K562 (cell line): ENCODE results near the gene TRIAP1. TPM values are rescaled to one million over a fixed set of nuclear protein-coding genes. Genes with fewer than 3 reads are reported as not detected.

ENCODE experiments used
- ATAC-seq: fragments of 200-7000 bp; cut with Tn5 transposase; 3 replicates; pipeline ENCODE4 v1.9.1; 2020; ENCODE audit warnings: moderate library complexity
- BruUV-seq: library from RNA; stranded (reverse); fragments of 400-500 nt; replicated peaks from 2 replicates; lab custom pipeline; 2021; lab: Mats Ljungman, UMichigan
- CTCF ChIA-PET: fragments of 300-600 bp; formaldehyde crosslinking; extraction: SDS; loops from one replicate; lab custom pipeline; 2021; ENCODE audit warnings: low intra/inter-chr PET ratio; lab: Yijun Ruan, JAX
- POLR2A ChIA-PET: fragments of 300-600, 350-650 bp; sonication (Branson Sonifier 250); formaldehyde crosslinking; extraction: SDS; loops from one replicate; lab custom pipeline; 2021; ENCODE audit warnings: antibody characterized with exemption, inconsistent platforms; lab: Yijun Ruan, JAX
- DNase-seq, 4 experiments: peaks; one replicate each; pipeline versions ENCODE4 v3.0.0 to v3.0.0-alpha.2; 2011 to 2018; ENCODE audit warnings: low spot score in 3 of 4, mixed read lengths in 3 of 4; ENCODE audit errors: extremely low read depth in 1 of 4
- FAIRE-seq: peaks from 2 replicates; lab custom pipeline; 2011; peaks lifted over from hg19 to GRCh38; lab: Jason Lieb, UNC
- H2AFZ ChIP-seq: 2 replicates; pipeline ENCODE4 v1.6.0; 2011; ENCODE audit warnings: low read depth, low read length, control low read depth, inconsistent platforms
- H3K27ac ChIP-seq: fragments of 200-600 bp; 3 replicates; pipeline ENCODE4 v1.8.0; 2011; ENCODE audit warnings: low read depth, mild to moderate bottlenecking, control low read depth, inconsistent platforms, low read length, moderate library complexity, mixed read lengths; ENCODE audit errors: extremely low read depth
- H3K27me3 ChIP-seq, 2 experiments: fragments of 300-600 bp in 1 of 2; 2 replicates in 1 of 2; 3 replicates in 1 of 2; pipeline versions ENCODE4 v1.6.0 to v1.8.0; 2011; ENCODE audit warnings: inconsistent platforms in 2 of 2, low read length in 2 of 2, mild to moderate bottlenecking in 1 of 2, mixed read lengths in 1 of 2, moderate library complexity in 1 of 2; ENCODE audit not compliant: control insufficient read depth in 2 of 2, insufficient read depth in 2 of 2
- H3K36me3 ChIP-seq: fragments of 300-600 bp; 3 replicates; pipeline ENCODE4 v1.8.0; 2011; ENCODE audit warnings: mild to moderate bottlenecking, low read length, inconsistent platforms; ENCODE audit not compliant: control insufficient read depth, insufficient read depth
- H3K4me1 ChIP-seq, 2 experiments: fragments of 200-600 bp in 1 of 2; replicated peaks in 1 of 2; 2 replicates in 1 of 2; 3 replicates in 1 of 2; pipeline versions ENCODE4 v1.5.1 to v1.8.0; 2011; ENCODE audit warnings: inconsistent platforms in 2 of 2, low read length in 2 of 2, mild to moderate bottlenecking in 1 of 2, mixed read lengths in 1 of 2, moderate library complexity in 1 of 2; ENCODE audit not compliant: control insufficient read depth in 2 of 2, insufficient read depth in 2 of 2
- H3K4me2 ChIP-seq: 2 replicates; pipeline ENCODE4 v1.6.1; 2011; ENCODE audit warnings: low read length, control low read depth, inconsistent platforms, mixed read lengths; ENCODE audit not compliant: insufficient read depth
- H3K4me3 ChIP-seq: fragments of 200-600 bp; sonication (generic), shearing (Covaris generic); 2 replicates; pipeline ENCODE4 v1.5.1; 2016; ENCODE audit warnings: control low read depth, inconsistent platforms
- H3K79me2 ChIP-seq: fragments of 200-600 bp; 3 replicates; pipeline ENCODE4 v1.8.0; 2011; ENCODE audit warnings: low read length, inconsistent platforms; ENCODE audit not compliant: control insufficient read depth, insufficient read depth
- H3K9ac ChIP-seq, 2 experiments: 2 replicates each; pipeline versions ENCODE4 v1.6.0 to v1.6.1; 2011; ENCODE audit warnings: low read depth in 2 of 2, low read length in 2 of 2, control low read depth in 1 of 2, inconsistent platforms in 1 of 2, mild to moderate bottlenecking in 1 of 2, mixed read lengths in 1 of 2; ENCODE audit not compliant: insufficient read depth in 1 of 2
- H3K9me1 ChIP-seq: one replicate; pipeline ENCODE4 v1.6.0; 2011; ENCODE audit warnings: inconsistent platforms, mild to moderate bottlenecking, low read length, moderate library complexity; ENCODE audit not compliant: control insufficient read depth, insufficient read depth
- H3K9me3 ChIP-seq: replicated peaks from 2 replicates; pipeline ENCODE4 v1.5.1; 2011; ENCODE audit warnings: low read depth, low read length, inconsistent platforms; ENCODE audit not compliant: control insufficient read depth, insufficient read depth
- H4K20me1 ChIP-seq: replicated peaks from 2 replicates; pipeline ENCODE4 v1.6.1; 2011; ENCODE audit warnings: low read length, inconsistent platforms, mixed read lengths; ENCODE audit not compliant: control insufficient read depth, insufficient read depth
- ATF3 ChIP-seq, 2 experiments: fragments of 450-650 bp in 1 of 2; sonication (generic) in 1 of 2; formaldehyde crosslinking in 1 of 2; IDR thresholded peaks in 1 of 2; conservative IDR thresholded peaks in 1 of 2; 2 replicates each; pipeline versions ENCODE4 v1.6.1 to v1.8.1; 2016 to 2023; ENCODE audit warnings: mild to moderate bottlenecking in 2 of 2, moderate library complexity in 2 of 2, inconsistent platforms in 1 of 2, missing genetic modification reagents in 1 of 2
- THRAP3 ChIP-seq: fragments of 450-650 bp; IDR thresholded peaks from 2 replicates; pipeline ENCODE4 v1.6.1; 2016; ENCODE audit warnings: mild to moderate bottlenecking, inconsistent platforms, borderline replicate concordance
- U2AF2 ChIP-seq: fragments of 200-400 bp; formaldehyde crosslinking; optimal IDR thresholded peaks from 2 replicates; pipeline ENCODE3; 2017; ENCODE audit warnings: low read depth, mild to moderate bottlenecking, low read length
- ZFP1 ChIP-seq: fragments of 450-650 bp; formaldehyde crosslinking; IDR thresholded peaks from 2 replicates; pipeline ENCODE4 v1.4.0; 2020; ENCODE audit warnings: mild to moderate bottlenecking, mixed read lengths
- ZKSCAN3 ChIP-seq: fragments of 250-450 bp; sonication (Bioruptor Pico); IDR thresholded peaks from 2 replicates; pipeline ENCODE4 v1.4.0; 2020
- ZNF436 ChIP-seq: fragments of 250-450, 450-650 bp; sonication (Bioruptor Pico); formaldehyde crosslinking; IDR thresholded peaks from 2 replicates; pipeline ENCODE4 v1.7.0; 2020; ENCODE audit warnings: mild to moderate bottlenecking
- WGBS: fragments of 100-300 bp; shearing (Covaris generic); methylation state at CpG from one replicate; pipeline ENCODE4 v1.1.6; 2016; ENCODE audit warnings: low coverage, mixed read lengths; ENCODE audit not compliant: insufficient coverage; ENCODE audit errors: missing lambda C conversion rate; 5-methylcytosine and 5-hydroxymethylcytosine counted together
- in situ Hi-C: fragments of 300-500 bp; cut with MboI; formaldehyde crosslinking; loops from 4 replicates; pipeline ENCODE4 v1.15.0; 2018; ENCODE audit warnings: inconsistent platforms, mixed read lengths
- intact Hi-C: fragments of 100-400 bp; cut with micrococcal nuclease; formaldehyde crosslinking; loops from 2 replicates; pipeline ENCODE4 v1.14.2; 2022
- polyA plus RNA-seq, 8 experiments: library from polyadenylated mRNA; depleted of rRNA in 4 of 8; stranded (reverse) in 5 of 8; unstranded in 3 of 8; fragments of >200 nt; fragmentation: Nextera tagmentation in 2 of 8; fragmentation: Illumina TruSeq in 1 of 8; extraction: Ambion mirVana in 2 of 8; extraction: Trizol in 1 of 8; gene quantifications; 2 replicates each; pipeline versions ENCODE4 v1.2.1 to v1.2.3, GENCODE V29; 2011 to 2014; ENCODE audit warnings: inconsistent platforms in 1 of 8, missing spikeins in 1 of 8
- total RNA-seq, 7 experiments: library from RNA; depleted of rRNA in 6 of 7; stranded (reverse); fragments of >200 nt in 6 of 7; fragmentation: Illumina TruSeq in 2 of 7; extraction: Trizol in 2 of 7; gene quantifications; 2 replicates each; pipeline versions ENCODE4 v1.2.1 to v1.2.3, GENCODE V29; 2011 to 2021; ENCODE audit warnings: low replicate concordance in 1 of 7

The TRIAP1 gene
- total and polyA plus RNA-seq, 9 of the 15 experiments (the other 6 are each of a cell fraction or from before 2014, with no cell fraction given), result 37.3 to 354 (median 65.4) TPM

- intact Hi-C loops, result no loop called here
- Histone ChIP-seq H3K9ac (no peak overlapping the region), H3K9me3 (no peaks in the 10 kb centered on the region; the same call in 1 of the 2 replicates), H4K20me1 (no peaks in the 10 kb centered on the region), H2AFZ (no peak overlapping the region), H3K36me3 (no peaks in the 10 kb centered on the region), H3K4me1 (no peaks in the 10 kb centered on the region; a peak in 1 of 5 replicates)
- DNase-seq, result no peak
- no peak for ATAC-seq
- CTCF ChIA-PET, result no interaction called here
- TF ChIP-seq ATF3 (IDR thresholded peaks at IDR 0.05), result no peak
- no peak for TF ChIP-seq ATF3 (CRISPR knock-in tag; conservative IDR thresholded peaks at IDR 0.05)
- no peak for TF ChIP-seq U2AF2
- no peak for TF ChIP-seq ZNF436
- no peak for TF ChIP-seq ZFP1
- no peak for TF ChIP-seq ZKSCAN3 (CRISPR knock-in tag)
- no peak for TF ChIP-seq THRAP3
- TF ChIP-seq, all 486 proteins: peak for 0
- no peak overlapping the region for H3K27ac ChIP-seq
- H3K4me2 ChIP-seq, result no peak overlapping the region
- no peaks in the 10 kb centered on the region for H3K9me1 ChIP-seq
- in situ Hi-C loops, result no loop called here
- 2% methylated on average over 3 of the region's 3 CpGs for WGBS
- FAIRE-seq, result no peak
- H3K4me3 ChIP-seq, result no peak overlapping the region
- POLR2A ChIA-PET, result interaction anchor here (0.6 to 1.3 kb wide), 2 partner anchors 112 to 753 kb away, joined by 3 to 6 read pairs; partner anchors contain the start of gene RNU4-2
- H3K79me2 ChIP-seq, result no peaks in the 10 kb centered on the region
- no TSS peak for BruUV-seq
- peaks cover 0 to 14% of the 10 kb centered on the region in 2 experiments; a peak in 3 of 5 replicates for H3K27me3 ChIP-seq
Observed at GRCh38 chr12:120403869-120404268, 42.3 kb downstream of the TRIAP1 start.
